DND-41 (cell line): ENCODE results near the gene ECM1.

ENCODE experiments used
- ATAC-seq: fragments of 200-7000 bp; cut with Tn5 transposase; 3 replicates; pipeline ENCODE4 v1.9.1; 2021; ENCODE audit warnings: low read depth; ENCODE audit not compliant: insufficient read depth
- DNase-seq: peaks from one replicate; pipeline ENCODE4 v3.0.0-alpha.2; 2020
- H2AFZ ChIP-seq: 2 replicates; pipeline ENCODE4 v1.6.0; 2012; ENCODE audit warnings: low read depth, low read length
- H3K27ac ChIP-seq: 2 replicates; pipeline ENCODE4 v1.5.1; 2012; ENCODE audit warnings: low read length, inconsistent platforms
- H3K27me3 ChIP-seq: fragments of 200-600 bp; sonication (generic); 2 replicates; pipeline ENCODE4 v1.6.0; 2012; ENCODE audit warnings: low read length, mild to moderate bottlenecking, inconsistent platforms; ENCODE audit not compliant: insufficient read depth, poor library complexity
- H3K36me3 ChIP-seq: 2 replicates; pipeline ENCODE4 v1.5.1; 2012; ENCODE audit warnings: low read length, inconsistent platforms; ENCODE audit not compliant: insufficient read depth
- H3K4me1 ChIP-seq: 2 replicates; pipeline ENCODE4 v1.5.1; 2012; ENCODE audit warnings: mild to moderate bottlenecking, low read length; ENCODE audit not compliant: insufficient read depth
- H3K4me2 ChIP-seq: 2 replicates; pipeline ENCODE4 v1.6.0; 2012; ENCODE audit warnings: mild to moderate bottlenecking, moderate library complexity, low read length, inconsistent platforms; ENCODE audit not compliant: insufficient read depth
- H3K4me3 ChIP-seq, 2 experiments: fragments of 200-600 bp in 1 of 2; shearing (Covaris generic) in 1 of 2; 2 replicates each; pipeline ENCODE4 v1.5.1; 2012 to 2016; ENCODE audit warnings: inconsistent platforms in 2 of 2, low read length in 2 of 2, mild to moderate bottlenecking in 2 of 2, low read depth in 1 of 2, moderate library complexity in 1 of 2
- H3K79me2 ChIP-seq: 2 replicates; pipeline ENCODE4 v1.6.0; 2012; ENCODE audit warnings: low read length, inconsistent platforms; ENCODE audit not compliant: insufficient read depth
- H3K9ac ChIP-seq: 2 replicates; pipeline ENCODE4 v1.6.0; 2012; ENCODE audit warnings: low read depth, mild to moderate bottlenecking, inconsistent platforms, low read length, moderate library complexity
- H3K9me3 ChIP-seq: 2 replicates; pipeline ENCODE4 v1.5.1; 2012; ENCODE audit warnings: low read length, moderate library complexity, mild to moderate bottlenecking, inconsistent platforms; ENCODE audit not compliant: insufficient read depth, severe bottlenecking
- H4K20me1 ChIP-seq: 2 replicates; pipeline ENCODE4 v1.6.0; 2012; ENCODE audit warnings: low read length; ENCODE audit not compliant: insufficient read depth
- CTCF ChIP-seq: IDR thresholded peaks from 2 replicates; pipeline ENCODE4 v1.5.1; 2012; ENCODE audit warnings: borderline replicate concordance, low read length, moderate library complexity, mild to moderate bottlenecking; ENCODE audit not compliant: poor library complexity, severe bottlenecking; ENCODE audit errors: extremely low read depth
- EZH2 ChIP-seq: IDR thresholded peaks from 3 replicates; pipeline ENCODE4 v1.6.1; 2012; ENCODE audit warnings: borderline replicate concordance, low read depth, mild to moderate bottlenecking, moderate library complexity, low read length, inconsistent platforms; ENCODE audit not compliant: severe bottlenecking

Gene ECM1

GRCh38 chr1:150548324-150548631 is 40.4 kb downstream of the ECM1 start:
- Histone ChIP-seq H3K4me1 (peaks cover 6% of the 10 kb centered on the region; the same call in 1 of the 2 replicates), H2AFZ (no peak overlapping the region), H3K27me3 (peaks cover 11% of the 10 kb centered on the region), H3K9me3 (no peaks in the 10 kb centered on the region), H3K9ac (no peak overlapping the region), H3K36me3 (no peaks in the 10 kb centered on the region), H3K79me2 (no peaks in the 10 kb centered on the region), H3K4me3 (no peak overlapping the region), H3K27ac (no peak overlapping the region), H3K4me2 (no peak overlapping the region), H4K20me1 (no peaks in the 10 kb centered on the region)
- TF ChIP-seq CTCF (no peak), EZH2 (no peak)
- DNase-seq (no peak), ATAC-seq (no peak)

GRCh38 chr1:150548632-150549495 is 41.0 kb downstream of the ECM1 start, which contains the start of gene ADAMTSL4:
Gene ADAMTSL4 (plus strand): TSS chr1:150549408. CDS start chr1:150552289, 2,881 bp downstream.
- DNase-seq (no peak), ATAC-seq (0 out of 3 replicates have a peak, but pooled peaks have one; percentile 31)
- H3K4me1 ChIP-seq: peaks cover 6% of the 10 kb centered on the region; the same call in 1 of the 2 replicates
- H3K79me2 ChIP-seq: no peaks in the 10 kb centered on the region
- no peak within 1 kb of the TSS for H3K9ac ChIP-seq
- no peaks in the 10 kb centered on the region for H3K36me3 ChIP-seq
- no peak within 1 kb of the TSS for H2AFZ ChIP-seq
- peaks cover 11% of the 10 kb centered on the region for H3K27me3 ChIP-seq
- H3K4me3 ChIP-seq: no peak within 1 kb of the TSS
- no peak within 1 kb of the TSS for H3K4me2 ChIP-seq
- no peak within 1 kb of the TSS for H3K27ac ChIP-seq
- TF ChIP-seq EZH2: no peak
- no peak for TF ChIP-seq CTCF
- H4K20me1 ChIP-seq: no peaks in the 10 kb centered on the region
- H3K9me3 ChIP-seq: no peaks in the 10 kb centered on the region

- no peak overlapping the region for H2AFZ ChIP-seq
Measured at GRCh38 chr1:150549496-150550221, 41.8 kb downstream of the ECM1 start.

More at GRCh38 chr1:150549496-150550221, 41.8 kb downstream of the ECM1 start:
- ATAC-seq (no peak), DNase-seq (no peak)
- Histone ChIP-seq H3K79me2 (no peaks in the 10 kb centered on the region), H3K4me3 (no peak overlapping the region), H4K20me1 (no peaks in the 10 kb centered on the region), H3K27me3 (peaks cover 11% of the 10 kb centered on the region), H3K36me3 (no peaks in the 10 kb centered on the region), H3K9ac (no peak overlapping the region), H3K9me3 (no peaks in the 10 kb centered on the region), H3K4me1 (peaks cover 6% of the 10 kb centered on the region; the same call in 1 of the 2 replicates), H3K27ac (no peak overlapping the region), H3K4me2 (no peak overlapping the region)
- no peak for TF ChIP-seq CTCF
- no peak for TF ChIP-seq EZH2
